ENCODE results near the gene KCNE4.

Gene KCNE4

GRCh38 chr2:223040527-223040926 is 11.5 kb upstream of the KCNE4 start:
- TF ChIP-seq, protein P1, sequence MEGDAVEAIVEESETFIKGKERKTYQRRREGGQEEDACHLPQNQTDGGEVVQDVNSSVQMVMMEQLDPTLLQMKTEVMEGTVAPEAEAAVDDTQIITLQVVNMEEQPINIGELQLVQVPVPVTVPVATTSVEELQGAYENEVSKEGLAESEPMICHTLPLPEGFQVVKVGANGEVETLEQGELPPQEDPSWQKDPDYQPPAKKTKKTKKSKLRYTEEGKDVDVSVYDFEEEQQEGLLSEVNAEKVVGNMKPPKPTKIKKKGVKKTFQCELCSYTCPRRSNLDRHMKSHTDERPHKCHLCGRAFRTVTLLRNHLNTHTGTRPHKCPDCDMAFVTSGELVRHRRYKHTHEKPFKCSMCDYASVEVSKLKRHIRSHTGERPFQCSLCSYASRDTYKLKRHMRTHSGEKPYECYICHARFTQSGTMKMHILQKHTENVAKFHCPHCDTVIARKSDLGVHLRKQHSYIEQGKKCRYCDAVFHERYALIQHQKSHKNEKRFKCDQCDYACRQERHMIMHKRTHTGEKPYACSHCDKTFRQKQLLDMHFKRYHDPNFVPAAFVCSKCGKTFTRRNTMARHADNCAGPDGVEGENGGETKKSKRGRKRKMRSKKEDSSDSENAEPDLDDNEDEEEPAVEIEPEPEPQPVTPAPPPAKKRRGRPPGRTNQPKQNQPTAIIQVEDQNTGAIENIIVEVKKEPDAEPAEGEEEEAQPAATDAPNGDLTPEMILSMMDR (IDR thresholded peaks at IDR 0.05; ENCODE audit: low read length, missing control alignments): no peak
- DNase-seq (ENCODE audit: low read depth): no peak
- H3K4me3 ChIP-seq (replicated peaks; ENCODE audit: low read depth, low read length): no peak overlapping the region

DNA sequence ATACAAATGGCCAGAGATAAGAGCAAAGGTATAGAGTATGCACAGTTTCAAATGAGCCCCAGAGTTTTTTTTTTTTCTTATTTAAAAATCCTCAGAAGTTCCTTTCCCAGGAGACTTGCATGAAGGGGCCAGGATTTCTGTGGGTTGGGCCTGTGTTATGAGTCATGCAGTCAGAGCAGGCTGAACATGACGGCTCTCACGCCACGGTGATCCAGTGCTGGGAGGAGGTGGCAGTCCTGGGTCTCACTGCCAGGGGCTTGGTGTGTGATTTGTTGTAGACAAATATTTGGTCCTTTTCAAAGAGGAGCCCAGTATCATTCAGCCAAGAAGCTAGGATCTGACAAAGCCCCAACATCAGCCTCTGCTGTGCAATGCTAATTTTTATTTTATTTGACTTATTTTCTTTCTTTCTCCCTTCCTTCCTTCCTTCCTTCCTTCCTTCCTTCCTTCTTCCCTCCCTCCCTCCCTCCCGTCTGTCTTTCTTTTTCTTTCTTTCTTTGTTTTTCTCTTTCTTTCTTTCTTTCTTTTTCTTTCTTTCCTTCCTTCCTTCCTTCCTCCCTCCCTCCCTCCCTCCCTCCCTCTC is 10.4 kb upstream of the KCNE4 start:
- TF ChIP-seq, protein P1 (IDR thresholded peaks at IDR 0.05; ENCODE audit: low read length, missing control alignments): no peak
- DNase-seq (ENCODE audit: low read depth): peak; percentile 97
- no peak overlapping the region for H3K4me3 ChIP-seq (replicated peaks; ENCODE audit: low read depth, low read length)

DNA sequence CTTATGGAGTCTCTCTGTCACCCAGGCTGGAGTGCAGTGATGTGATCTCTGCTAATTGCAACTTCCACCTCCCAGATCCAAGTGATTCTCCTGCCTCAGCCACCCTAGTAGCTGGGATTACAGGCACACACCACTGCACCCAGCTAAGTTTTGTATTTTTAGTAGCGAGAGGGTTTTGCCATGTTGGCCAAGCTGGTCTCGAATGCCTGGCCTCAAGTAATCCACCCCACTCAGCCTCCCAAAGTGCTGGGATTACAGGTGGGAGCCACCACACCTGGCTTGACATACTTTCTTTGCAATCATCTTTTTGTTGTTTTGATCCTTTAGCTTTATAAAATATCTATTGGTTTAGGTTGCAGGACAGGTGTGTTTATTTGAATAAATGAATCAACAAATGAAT is 9.7 kb upstream of the KCNE4 start:
- no peak overlapping the region for H3K4me3 ChIP-seq (replicated peaks; ENCODE audit: low read depth, low read length)
- TF ChIP-seq, protein P1 (IDR thresholded peaks at IDR 0.05; ENCODE audit: low read length, missing control alignments): no peak
- DNase-seq (ENCODE audit: low read depth): no peak

DNA sequence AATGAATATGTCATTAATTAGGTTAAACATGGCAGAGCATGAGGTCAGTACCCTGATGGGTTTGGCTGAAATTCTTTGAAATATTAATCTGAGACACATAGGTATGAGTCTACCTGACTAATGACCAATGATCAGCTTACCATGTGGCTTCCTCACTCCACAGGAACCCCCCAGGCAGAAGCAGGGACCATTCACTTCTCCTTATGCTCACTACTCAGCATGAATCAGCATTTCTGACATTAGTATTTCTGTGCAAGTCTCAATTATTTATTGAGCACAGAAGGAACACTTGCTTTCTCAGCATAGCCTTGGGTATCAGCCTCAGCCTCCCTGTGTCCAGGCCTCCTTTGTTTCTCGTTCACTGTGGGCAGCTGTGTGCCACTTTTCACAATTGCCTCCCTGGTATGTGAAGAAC is 9.3 kb upstream of the KCNE4 start:
- TF ChIP-seq, protein P1 (IDR thresholded peaks at IDR 0.05; ENCODE audit: low read length, missing control alignments): no peak
- DNase-seq (ENCODE audit: low read depth): no peak
- H3K4me3 ChIP-seq (replicated peaks; ENCODE audit: low read depth, low read length): no peak overlapping the region

DNA sequence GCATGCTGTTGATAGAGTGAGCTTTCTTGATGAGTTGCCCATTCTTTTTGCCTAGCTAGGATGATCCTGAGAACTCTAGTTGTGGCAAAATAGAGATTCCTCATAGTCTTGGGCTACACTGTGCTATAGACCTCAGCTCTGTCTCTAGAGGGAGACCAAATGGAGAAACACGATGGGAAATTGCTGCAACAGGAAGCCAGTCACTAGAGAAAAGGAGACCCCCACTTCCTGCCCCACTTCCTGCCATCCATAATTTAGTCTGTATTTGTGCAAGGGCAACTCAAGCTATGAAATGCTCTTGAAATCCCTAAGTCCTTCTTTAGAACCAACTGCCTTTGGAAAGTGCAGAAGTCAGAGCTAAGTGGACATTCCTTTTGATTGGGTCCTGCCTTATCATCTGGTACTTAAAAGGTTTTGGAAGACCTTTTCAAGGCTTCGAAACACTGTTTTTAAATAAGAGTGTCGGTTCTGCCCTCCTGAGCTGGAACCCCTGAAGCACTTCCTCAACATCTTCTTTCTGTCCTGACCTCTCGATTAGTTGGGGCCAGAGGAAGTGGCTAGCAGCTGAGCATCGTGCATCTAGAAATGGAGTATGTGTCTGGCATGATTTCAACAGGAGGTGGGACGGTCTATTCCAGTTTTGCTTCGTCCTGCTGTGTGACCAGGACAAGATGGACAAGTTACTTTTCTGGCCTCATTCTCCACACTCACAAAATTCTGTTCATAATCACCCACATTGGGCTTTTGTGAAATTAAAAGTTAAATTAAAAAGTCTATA is 8.6 kb upstream of the KCNE4 start:
- no peak overlapping the region for H3K4me3 ChIP-seq (replicated peaks; ENCODE audit: low read depth, low read length)
- TF ChIP-seq, protein P1 (IDR thresholded peaks at IDR 0.05; ENCODE audit: low read length, missing control alignments): no peak
- DNase-seq (ENCODE audit: low read depth): no peak

GRCh38 chr2:223044092-223044836 is 7.7 kb upstream of the KCNE4 start:
- no peak overlapping the region for H3K4me3 ChIP-seq (replicated peaks; ENCODE audit: low read depth, low read length)
- TF ChIP-seq, protein P1 (IDR thresholded peaks at IDR 0.05; ENCODE audit: low read length, missing control alignments): no peak
- no peak for DNase-seq (ENCODE audit: low read depth)
